Keratinocyte (primary cell): ENCODE measurements around the gene SPRYD3. TPM values are rescaled to one million over a fixed set of nuclear protein-coding genes. Genes with fewer than 3 reads are reported as not detected.

Experiments
- DNase-seq: peaks from one replicate; pipeline ENCODE4 v3.0.0-alpha.2; 2011; ENCODE audit warnings: low read depth, missing footprints, low spot score
- FAIRE-seq: peaks from 2 replicates; lab custom pipeline; 2011; peaks lifted over from hg19 to GRCh38; lab: Jason Lieb, UNC
- H2AFZ ChIP-seq: 2 replicates; pipeline ENCODE4 v1.6.0; 2012; ENCODE audit warnings: low read length, control low read depth, inconsistent platforms; ENCODE audit not compliant: control insufficient read depth
- H3K27ac ChIP-seq: 2 replicates; pipeline ENCODE4 v1.5.1; 2011; ENCODE audit warnings: low read length; ENCODE audit not compliant: control insufficient read depth, insufficient read depth
- H3K27me3 ChIP-seq: 3 replicates; pipeline ENCODE4 v1.6.0; 2011; ENCODE audit warnings: low read length; ENCODE audit not compliant: control insufficient read depth, insufficient read depth; ENCODE audit errors: extremely low read depth
- H3K36me3 ChIP-seq, 2 experiments: 2 replicates in 1 of 2; 3 replicates in 1 of 2; pipeline ENCODE4 v1.5.1; 2011; ENCODE audit warnings: low read length in 2 of 2, mild to moderate bottlenecking in 1 of 2; ENCODE audit not compliant: control insufficient read depth in 2 of 2, insufficient read depth in 2 of 2; ENCODE audit errors: extremely low read depth in 1 of 2
- H3K4me1 ChIP-seq: 3 replicates; pipeline ENCODE4 v1.5.1; 2011; ENCODE audit warnings: low read length; ENCODE audit not compliant: control insufficient read depth, insufficient read depth; ENCODE audit errors: extremely low read depth
- H3K4me2 ChIP-seq: 3 replicates; pipeline ENCODE4 v1.6.0; 2011; ENCODE audit warnings: low read depth, low read length; ENCODE audit not compliant: control insufficient read depth, insufficient read depth; ENCODE audit errors: extremely low read depth
- H3K4me3 ChIP-seq, 3 experiments: fragments of 200-600 bp in 1 of 3; sonication (generic) in 1 of 3; 2 replicates in 2 of 3; 3 replicates in 1 of 3; pipeline ENCODE4 v1.5.1; 2011 to 2016; ENCODE audit warnings: low read length in 3 of 3, mild to moderate bottlenecking in 3 of 3, control low read depth in 2 of 3, inconsistent platforms in 1 of 3, low read depth in 1 of 3, mixed read lengths in 1 of 3, mixed run types in 1 of 3, moderate library complexity in 1 of 3; ENCODE audit not compliant: control insufficient read depth in 2 of 3, insufficient read depth in 2 of 3; ENCODE audit errors: extremely low read depth in 1 of 3
- H3K79me2 ChIP-seq: 2 replicates; pipeline ENCODE4 v1.6.0; 2012; ENCODE audit warnings: low read length; ENCODE audit not compliant: control insufficient read depth, insufficient read depth
- H3K9ac ChIP-seq: 3 replicates; pipeline ENCODE4 v1.6.0; 2011; ENCODE audit warnings: low read length; ENCODE audit not compliant: control insufficient read depth, insufficient read depth; ENCODE audit errors: extremely low read depth
- H3K9me1 ChIP-seq: 3 replicates; pipeline ENCODE4 v1.6.0; 2011; ENCODE audit warnings: low read length; ENCODE audit not compliant: control insufficient read depth, insufficient read depth; ENCODE audit errors: extremely low read depth
- H3K9me3 ChIP-seq: 2 replicates; pipeline ENCODE4 v1.5.1; 2012; ENCODE audit warnings: low read depth, low read length; ENCODE audit not compliant: control insufficient read depth
- H4K20me1 ChIP-seq: 3 replicates; pipeline ENCODE4 v1.6.0; 2011; ENCODE audit warnings: low read length; ENCODE audit not compliant: control insufficient read depth, insufficient read depth; ENCODE audit errors: extremely low read depth
- CTCF ChIP-seq, 3 experiments: IDR thresholded peaks in 1 of 3; conservative IDR thresholded peaks in 1 of 3; optimal IDR thresholded peaks in 1 of 3; 2 replicates in 2 of 3; 3 replicates in 1 of 3; pipeline versions ENCODE3 to v1.5.1; 2011; ENCODE audit warnings: low read length in 3 of 3, mild to moderate bottlenecking in 3 of 3, moderate library complexity in 2 of 3, control low read depth in 1 of 3, inconsistent platforms in 1 of 3; ENCODE audit not compliant: insufficient read depth in 2 of 3; ENCODE audit errors: extremely low read depth in 1 of 3
- EZH2 ChIP-seq: IDR thresholded peaks from one replicate; pipeline ENCODE4 v1.6.1; 2012; ENCODE audit warnings: inconsistent platforms, mild to moderate bottlenecking, low read length, moderate library complexity
- dilution Hi-C: fragments of 300-500 bp; cut with MboI; formaldehyde crosslinking; loops from one replicate; pipeline ENCODE4 v1.7.0; 2020; ENCODE audit warnings: low sequenced_read_pairs; ENCODE audit not compliant: extremely low pct_ligation_motif_present
- polyA plus RNA-seq, 5 experiments: library from polyadenylated mRNA; depleted of rRNA in 3 of 5; stranded (reverse) in 3 of 5; stranded (forward) in 1 of 5; unstranded in 1 of 5; fragments of >200 nt; gene quantifications; 1 replicate in 1 of 5; 2 replicates in 3 of 5; 3 replicates in 1 of 5; pipeline versions ENCODE4 v1.2.1 to v1.2.3, GENCODE V29; 2011 to 2012; ENCODE audit warnings: missing spikeins in 2 of 5, low read depth in 1 of 5, low replicate concordance in 1 of 5

The SPRYD3 gene
- polyA plus RNA-seq, 1 donor (not counting 4 experiments of a cell fraction or from before 2014, with no cell fraction given), result 27.5 TPM

- Histone ChIP-seq H3K4me2 (peak overlapping the region; percentile 100), H3K4me1 (peaks cover 34% of the 10 kb centered on the region), H3K79me2 (no peaks in the 10 kb centered on the region), H3K36me3 (no peaks in the 10 kb centered on the region), H2AFZ (peak overlapping the region; percentile 91), H3K9ac (peak overlapping the region; percentile 81), H3K27ac (peak overlapping the region; percentile 66), H3K9me1 (peaks cover 2% of the 10 kb centered on the region), H3K9me3 (no peaks in the 10 kb centered on the region), H4K20me1 (peaks cover 6% of the 10 kb centered on the region), H3K4me3 (peak overlapping the region; percentile 42 to 87 (median 78)), H3K27me3 (no peaks in the 10 kb centered on the region)
- DNase-seq, result no peak
- dilution Hi-C loops, result no loop called here
- FAIRE-seq, result no peak
- TF ChIP-seq CTCF (optimal IDR thresholded peaks at IDR 0.05 in 1 of 3, IDR thresholded peaks at IDR 0.05 in 1 of 3, conservative IDR thresholded peaks at IDR 0.05 in 1 of 3; ENCODE audit: extremely low read depth in 1 of 3, insufficient read depth in 2 of 3, low read length in 3 of 3) (no peak), EZH2 (no peak)
These were observed 32.5 kb downstream of the SPRYD3 start for GRCh38 chr12:53046655-53047220.

- H3K4me3 ChIP-seq, result no peak overlapping the region
- TF ChIP-seq CTCF (optimal IDR thresholded peaks at IDR 0.05 in 1 of 3, IDR thresholded peaks at IDR 0.05 in 1 of 3, conservative IDR thresholded peaks at IDR 0.05 in 1 of 3; ENCODE audit: extremely low read depth in 1 of 3, insufficient read depth in 2 of 3, low read length in 3 of 3) (no peak), EZH2 (no peak)
- no peak for DNase-seq
- H3K9me3 ChIP-seq, result no peaks in the 10 kb centered on the region
- H3K27ac ChIP-seq, result no peak overlapping the region
- H3K4me1 ChIP-seq, result peaks cover 34% of the 10 kb centered on the region
- peak overlapping the region; percentile 100 for H3K4me2 ChIP-seq
- H3K36me3 ChIP-seq, result peaks cover 0 to 1% of the 10 kb centered on the region in 2 experiments
- H3K79me2 ChIP-seq, result no peaks in the 10 kb centered on the region
- no peak overlapping the region for H3K9ac ChIP-seq
- dilution Hi-C loops, result no loop called here
- peaks cover 6% of the 10 kb centered on the region for H4K20me1 ChIP-seq
- H3K9me1 ChIP-seq, result peaks cover 2% of the 10 kb centered on the region
- H2AFZ ChIP-seq, result no peak overlapping the region
- no peak for FAIRE-seq
- H3K27me3 ChIP-seq, result no peaks in the 10 kb centered on the region
These were observed 33.5 kb downstream of the SPRYD3 start for GRCh38 chr12:53045696-53046045.
